Measurements from ENCODE around the gene HDAC7. TPM values are rescaled to one million over a fixed set of nuclear protein-coding genes. Genes with fewer than 3 reads are reported as not detected.

Gene HDAC7
- total RNA-seq, 1 donor from 2014 or later = 76.1 TPM

DNA sequence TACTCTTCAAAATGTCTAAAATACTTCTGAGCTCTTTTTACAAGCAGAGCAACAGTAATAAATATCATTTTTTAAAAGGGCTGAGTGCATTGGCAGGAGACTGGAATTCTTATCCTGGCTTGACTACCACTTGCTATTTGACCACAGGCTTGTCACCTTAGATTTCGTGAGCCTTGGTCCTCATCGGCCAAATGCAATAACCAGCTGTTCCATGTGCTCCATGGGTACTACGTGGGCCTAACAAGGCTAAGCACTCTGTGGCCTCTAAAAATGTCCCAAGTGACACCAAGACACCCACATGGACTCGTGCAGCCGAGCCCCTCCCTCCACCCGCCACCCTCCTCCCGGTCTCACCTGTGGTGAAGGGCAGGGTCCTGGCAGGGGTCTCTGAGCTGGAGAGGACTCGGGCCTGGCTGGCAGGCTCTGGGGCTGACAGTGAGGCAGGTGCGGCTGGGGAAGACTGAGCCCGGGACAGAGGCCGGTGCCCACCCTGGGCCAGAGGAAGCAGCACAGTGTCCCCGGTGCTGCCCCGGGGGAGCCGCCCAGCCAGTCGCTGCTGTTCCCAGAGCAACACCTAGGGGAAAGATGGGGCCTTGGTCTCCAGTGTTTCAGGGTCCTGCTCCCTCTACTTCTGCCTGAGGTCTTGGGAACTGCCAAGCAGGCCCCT is 26.6 kb downstream of the HDAC7 start:
- peaks cover 16% of the 10 kb centered on the region for H3K36me3 Mint-ChIP-seq
- no peak overlapping the region for H3K4me3 Mint-ChIP-seq
- no peak overlapping the region for H3K27ac Mint-ChIP-seq
- TF ChIP-seq, protein P1, sequence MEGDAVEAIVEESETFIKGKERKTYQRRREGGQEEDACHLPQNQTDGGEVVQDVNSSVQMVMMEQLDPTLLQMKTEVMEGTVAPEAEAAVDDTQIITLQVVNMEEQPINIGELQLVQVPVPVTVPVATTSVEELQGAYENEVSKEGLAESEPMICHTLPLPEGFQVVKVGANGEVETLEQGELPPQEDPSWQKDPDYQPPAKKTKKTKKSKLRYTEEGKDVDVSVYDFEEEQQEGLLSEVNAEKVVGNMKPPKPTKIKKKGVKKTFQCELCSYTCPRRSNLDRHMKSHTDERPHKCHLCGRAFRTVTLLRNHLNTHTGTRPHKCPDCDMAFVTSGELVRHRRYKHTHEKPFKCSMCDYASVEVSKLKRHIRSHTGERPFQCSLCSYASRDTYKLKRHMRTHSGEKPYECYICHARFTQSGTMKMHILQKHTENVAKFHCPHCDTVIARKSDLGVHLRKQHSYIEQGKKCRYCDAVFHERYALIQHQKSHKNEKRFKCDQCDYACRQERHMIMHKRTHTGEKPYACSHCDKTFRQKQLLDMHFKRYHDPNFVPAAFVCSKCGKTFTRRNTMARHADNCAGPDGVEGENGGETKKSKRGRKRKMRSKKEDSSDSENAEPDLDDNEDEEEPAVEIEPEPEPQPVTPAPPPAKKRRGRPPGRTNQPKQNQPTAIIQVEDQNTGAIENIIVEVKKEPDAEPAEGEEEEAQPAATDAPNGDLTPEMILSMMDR (conservative IDR thresholded peaks at IDR 0.05) = no peak
- H3K4me1 Mint-ChIP-seq (ENCODE audit: unreplicated experiment) = no peaks in the 10 kb centered on the region
- H3K9me3 Mint-ChIP-seq = no peaks in the 10 kb centered on the region
- no peak for DNase-seq (ENCODE audit: extremely low spot score, unreplicated experiment)
- no peaks in the 10 kb centered on the region for H3K27me3 Mint-ChIP-seq

DNA sequence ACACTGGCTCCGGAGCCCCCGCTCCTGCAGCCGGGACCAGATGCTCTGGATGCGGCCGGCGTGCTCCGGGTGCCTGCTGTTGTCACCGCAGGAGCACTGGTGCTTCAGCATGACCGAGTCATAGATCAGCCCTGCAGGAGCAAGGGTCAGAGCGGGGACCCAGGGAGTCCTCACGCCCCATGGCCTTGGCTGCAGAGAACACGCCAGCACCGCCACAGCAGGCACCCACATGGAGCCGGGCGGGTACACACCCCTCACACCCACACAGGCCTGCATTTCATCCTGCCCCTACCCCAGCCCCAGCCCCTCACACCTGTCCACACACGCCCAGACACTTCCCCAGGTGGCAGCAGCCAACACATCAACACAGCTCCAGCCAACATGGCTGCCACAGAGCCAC is 27.8 kb downstream of the HDAC7 start:
- no peaks in the 10 kb centered on the region for H3K9me3 Mint-ChIP-seq
- DNase-seq (ENCODE audit: extremely low spot score, unreplicated experiment) = no peak
- no peaks in the 10 kb centered on the region for H3K27me3 Mint-ChIP-seq
- H3K4me3 Mint-ChIP-seq = no peak overlapping the region
- H3K27ac Mint-ChIP-seq = no peak overlapping the region
- TF ChIP-seq, protein P1 (conservative IDR thresholded peaks at IDR 0.05) = no peak
- H3K36me3 Mint-ChIP-seq = peaks cover 20% of the 10 kb centered on the region
- H3K4me1 Mint-ChIP-seq (ENCODE audit: unreplicated experiment) = no peaks in the 10 kb centered on the region

DNA sequence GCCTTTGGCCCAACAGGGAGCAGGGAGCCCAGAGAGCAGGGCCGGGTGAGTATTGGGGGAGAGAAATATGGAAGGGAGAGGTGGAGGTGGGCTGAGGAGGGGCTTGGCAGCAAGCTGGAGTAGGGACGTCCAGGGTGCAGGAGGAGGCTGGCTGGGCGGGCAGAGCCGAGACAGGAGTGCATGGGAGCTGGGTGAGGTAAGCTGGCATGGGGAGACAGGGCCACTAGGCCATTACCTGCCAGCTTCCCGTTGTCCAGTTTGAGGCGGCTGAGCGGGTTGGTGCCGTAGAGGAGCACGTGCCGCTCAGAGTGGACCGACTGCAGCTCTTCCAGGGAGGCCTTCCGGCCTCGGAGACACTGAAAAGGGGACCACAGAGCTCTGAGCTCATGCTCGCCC is 28.4 kb downstream of the HDAC7 start:
- DNase-seq (ENCODE audit: extremely low spot score, unreplicated experiment) = no peak
- Mint-ChIP-seq H3K27ac (no peak overlapping the region), H3K36me3 (peaks cover 20% of the 10 kb centered on the region), H3K4me1 (ENCODE audit: unreplicated experiment) (no peaks in the 10 kb centered on the region), H3K4me3 (no peak overlapping the region), H3K27me3 (no peaks in the 10 kb centered on the region), H3K9me3 (no peaks in the 10 kb centered on the region)
- TF ChIP-seq, protein P1 (conservative IDR thresholded peaks at IDR 0.05) = no peak

DNA sequence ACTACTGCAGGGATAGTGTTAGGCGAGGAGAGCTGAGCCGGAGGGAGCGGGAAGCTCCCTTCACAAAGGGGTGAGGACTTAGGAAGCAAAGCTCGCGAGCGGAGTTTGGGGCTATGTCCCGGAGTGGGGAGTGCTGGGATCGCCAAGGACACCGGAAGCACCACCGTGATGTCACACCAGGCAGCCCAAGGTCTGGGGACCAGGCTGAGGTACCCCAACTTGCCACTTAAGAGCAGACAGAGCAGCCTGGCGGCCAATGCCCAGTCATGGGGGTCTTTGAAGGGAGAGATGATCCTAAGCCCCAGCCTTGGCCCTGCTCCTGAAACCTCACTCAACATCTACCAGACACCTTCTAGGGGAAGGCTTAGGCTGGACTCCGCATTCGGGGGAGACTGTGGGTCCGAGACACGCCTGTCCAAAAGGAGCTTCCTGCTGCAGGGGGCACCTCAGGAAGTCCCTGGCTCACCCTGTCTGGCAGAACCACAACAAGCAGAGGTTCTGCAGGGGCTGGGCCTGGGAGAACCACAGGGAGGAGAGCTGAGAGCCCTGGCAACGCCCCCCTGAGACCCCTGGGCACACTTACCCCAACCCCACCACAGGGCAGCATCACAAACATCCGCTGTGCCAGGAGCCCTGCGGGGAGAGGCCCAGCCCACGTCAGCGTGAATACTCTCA is 28.9 kb downstream of the HDAC7 start:
- TF ChIP-seq, protein P1 (conservative IDR thresholded peaks at IDR 0.05) = no peak
- Mint-ChIP-seq H3K27me3 (no peaks in the 10 kb centered on the region), H3K36me3 (peaks cover 20% of the 10 kb centered on the region), H3K4me3 (no peak overlapping the region), H3K4me1 (ENCODE audit: unreplicated experiment) (no peaks in the 10 kb centered on the region), H3K27ac (no peak overlapping the region), H3K9me3 (no peaks in the 10 kb centered on the region)
- DNase-seq (ENCODE audit: extremely low spot score, unreplicated experiment) = no peak

DNA sequence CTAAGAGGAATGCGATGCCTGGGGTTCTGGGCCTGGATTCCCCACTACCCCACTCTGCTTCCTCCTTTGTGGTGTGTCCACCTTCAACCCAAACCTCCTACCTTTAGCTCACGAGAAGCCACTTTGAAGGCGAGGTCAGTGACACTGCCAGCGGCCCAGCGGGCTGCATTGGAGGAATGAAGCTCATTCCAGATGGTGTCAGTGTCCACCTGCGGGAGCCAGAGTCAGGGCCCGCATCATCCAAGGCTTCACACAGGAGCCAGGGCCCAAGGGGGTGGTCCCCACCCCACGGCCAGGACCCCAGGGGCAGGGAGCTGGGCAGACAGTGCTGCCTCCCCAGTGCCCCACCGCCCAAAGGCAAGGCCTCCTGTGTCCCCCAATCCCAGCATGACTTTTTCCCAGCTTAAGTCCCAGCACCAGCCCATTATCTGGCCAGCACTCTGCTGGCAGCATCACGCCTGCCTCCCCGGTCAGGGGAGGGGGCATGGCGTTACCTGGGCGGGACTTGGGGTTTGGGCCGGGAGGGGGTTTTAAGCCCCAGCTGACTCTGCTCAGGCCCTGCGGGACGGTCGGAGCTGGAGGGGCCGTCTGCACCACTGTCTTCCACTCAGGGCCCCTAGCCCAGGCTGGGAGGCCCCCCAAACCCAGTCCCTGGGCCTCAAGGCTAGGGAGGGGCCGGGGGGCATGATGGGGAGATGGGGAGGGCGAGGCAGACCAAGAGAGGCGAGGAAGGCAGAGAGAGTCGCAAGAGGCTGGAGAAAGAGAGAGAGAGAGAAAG is 29.8 kb downstream of the HDAC7 start:
- H3K4me1 Mint-ChIP-seq (ENCODE audit: unreplicated experiment) = no peaks in the 10 kb centered on the region
- no peak overlapping the region for H3K4me3 Mint-ChIP-seq
- H3K36me3 Mint-ChIP-seq = peaks cover 25% of the 10 kb centered on the region
- no peak overlapping the region for H3K27ac Mint-ChIP-seq
- TF ChIP-seq, protein P1 (conservative IDR thresholded peaks at IDR 0.05) = no peak
- no peaks in the 10 kb centered on the region for H3K9me3 Mint-ChIP-seq
- no peak for DNase-seq (ENCODE audit: extremely low spot score, unreplicated experiment)
- no peaks in the 10 kb centered on the region for H3K27me3 Mint-ChIP-seq

Measured in type B pancreatic cell (in vitro differentiated cells).